H9 (cell line): ENCODE results near the gene CBLIF. TPM values are rescaled to one million over a fixed set of nuclear protein-coding genes. Genes with fewer than 3 reads are reported as not detected.

Experiments
- DNase-seq: peaks from one replicate; pipeline ENCODE4 v3.0.0-alpha.2; 2017
- H2AFZ ChIP-seq: one replicate; pipeline ENCODE4 v1.6.1; 2013; ENCODE audit warnings: mild to moderate bottlenecking, low read length, control low read depth, moderate library complexity
- H2AK5ac ChIP-seq: 2 replicates; pipeline ENCODE4 v1.6.1; 2013; ENCODE audit warnings: low read length, control low read depth, mixed read lengths; ENCODE audit not compliant: insufficient read length
- H2BK120ac ChIP-seq: one replicate; pipeline ENCODE4 v1.6.1; 2013; ENCODE audit warnings: low read depth, mild to moderate bottlenecking, low read length, control low read depth, inconsistent platforms; ENCODE audit not compliant: poor library complexity, severe bottlenecking
- H2BK12ac ChIP-seq: 2 replicates; pipeline ENCODE4 v1.6.1; 2013; ENCODE audit warnings: low read length, control low read depth, mixed read lengths, low read depth; ENCODE audit not compliant: insufficient read length
- H2BK15ac ChIP-seq: 2 replicates; pipeline ENCODE4 v1.6.1; 2013; ENCODE audit warnings: low read depth, low read length, control low read depth
- H2BK20ac ChIP-seq: one replicate; pipeline ENCODE4 v1.6.1; 2013; ENCODE audit warnings: low read depth, mild to moderate bottlenecking, low read length, control low read depth, inconsistent platforms; ENCODE audit not compliant: poor library complexity, severe bottlenecking
- H2BK5ac ChIP-seq: 2 replicates; pipeline ENCODE4 v1.6.1; 2013; ENCODE audit warnings: low read length, control low read depth, mixed read lengths; ENCODE audit not compliant: insufficient read length
- H3K14ac ChIP-seq: 2 replicates; pipeline ENCODE4 v1.6.1; 2013; ENCODE audit warnings: low read length, control low read depth; ENCODE audit not compliant: insufficient read depth
- H3K18ac ChIP-seq: 2 replicates; pipeline ENCODE4 v1.6.1; 2013; ENCODE audit warnings: low read depth, mild to moderate bottlenecking, mixed read lengths, low read length, control low read depth; ENCODE audit not compliant: insufficient read length
- H3K23ac ChIP-seq: 2 replicates; pipeline ENCODE4 v1.6.1; 2013; ENCODE audit warnings: low read length, control low read depth, mixed read lengths, low read depth; ENCODE audit not compliant: insufficient read length
- H3K23me2 ChIP-seq: 2 replicates; pipeline ENCODE4 v1.6.1; 2013; ENCODE audit warnings: low read depth, mild to moderate bottlenecking, mixed read lengths, low read length, control low read depth; ENCODE audit not compliant: insufficient read length, poor library complexity, severe bottlenecking
- H3K27ac ChIP-seq: 2 replicates; pipeline ENCODE4 v1.5.1; 2013; ENCODE audit warnings: low read length, control low read depth, mixed read lengths, low read depth; ENCODE audit not compliant: insufficient read length
- H3K27me3 ChIP-seq: 2 replicates; pipeline ENCODE4 v1.6.1; 2013; ENCODE audit warnings: low read length, control low read depth, inconsistent platforms; ENCODE audit not compliant: insufficient read depth
- H3K4ac ChIP-seq: 2 replicates; pipeline ENCODE4 v1.6.1; 2013; ENCODE audit warnings: low read depth, mild to moderate bottlenecking, control low read depth, inconsistent platforms, low read length, moderate library complexity
- H3K4me1 ChIP-seq: 2 replicates; pipeline ENCODE4 v1.6.1; 2013; ENCODE audit warnings: low read length, control low read depth, inconsistent platforms; ENCODE audit not compliant: insufficient read depth
- H3K4me2 ChIP-seq: 2 replicates; pipeline ENCODE4 v1.6.1; 2013; ENCODE audit warnings: low read length, control low read depth, mixed read lengths; ENCODE audit not compliant: insufficient read length, insufficient read depth
- H3K56ac ChIP-seq: 2 replicates; pipeline ENCODE4 v1.6.1; 2013; ENCODE audit warnings: low read depth, mild to moderate bottlenecking, mixed read lengths, low read length, control low read depth; ENCODE audit not compliant: insufficient read length
- H3K79me1 ChIP-seq: 2 replicates; pipeline ENCODE4 v1.6.1; 2013; ENCODE audit warnings: low read depth, mild to moderate bottlenecking, moderate library complexity, low read length, control low read depth, inconsistent platforms; ENCODE audit not compliant: insufficient read depth, poor library complexity, severe bottlenecking
- H3K79me2 ChIP-seq: 2 replicates; pipeline ENCODE4 v1.6.1; 2013; ENCODE audit warnings: low read length, control low read depth, inconsistent platforms; ENCODE audit not compliant: insufficient read depth
- H3K9ac ChIP-seq: 2 replicates; pipeline ENCODE4 v1.6.1; 2013; ENCODE audit warnings: low read length, control low read depth, mixed read lengths; ENCODE audit not compliant: insufficient read length; ENCODE audit errors: extremely low read depth
- H3K9me3 ChIP-seq: one replicate; pipeline ENCODE4 v1.6.1; 2013; ENCODE audit warnings: low read depth, low read length, inconsistent platforms; ENCODE audit not compliant: control insufficient read depth
- H3T11ph ChIP-seq: one replicate; pipeline ENCODE4 v1.6.1; 2013; ENCODE audit warnings: mild to moderate bottlenecking, low read length, control low read depth, inconsistent platforms
- H4K20me1 ChIP-seq: one replicate; pipeline ENCODE4 v1.6.1; 2013; ENCODE audit not compliant: control insufficient read depth, insufficient read length, insufficient read depth
- H4K5ac ChIP-seq: 2 replicates; pipeline ENCODE4 v1.6.1; 2013; ENCODE audit warnings: low read depth, mild to moderate bottlenecking, mixed read lengths, low read length, control low read depth; ENCODE audit not compliant: insufficient read length
- H4K8ac ChIP-seq: replicated peaks from 2 replicates; pipeline ENCODE4 v1.6.1; 2013; ENCODE audit warnings: low read length, control low read depth, mixed read lengths, low read depth; ENCODE audit not compliant: insufficient read length
- H4K91ac ChIP-seq: 2 replicates; pipeline ENCODE4 v1.6.1; 2013; ENCODE audit warnings: low read depth, mild to moderate bottlenecking, moderate library complexity, mixed read lengths, low read length, control low read depth; ENCODE audit not compliant: insufficient read length
- H3K27ac Mint-ChIP-seq, 3 experiments: 2 replicates in 2 of 3; 3 replicates in 1 of 3; pipeline ENCODE4 v1.8.0; 2020 to 2021; ENCODE audit warnings: mixed read lengths in 3 of 3, mild to moderate bottlenecking in 1 of 3, moderate library complexity in 1 of 3
- H3K27me3 Mint-ChIP-seq: 2 replicates; pipeline ENCODE4 v1.8.0; 2021; ENCODE audit warnings: low read depth, mild to moderate bottlenecking, moderate library complexity, mixed read lengths
- H3K36me3 Mint-ChIP-seq, 3 experiments: 2 replicates in 2 of 3; 3 replicates in 1 of 3; pipeline ENCODE4 v1.8.0; 2020 to 2021; ENCODE audit warnings: low read depth in 3 of 3, mixed read lengths in 3 of 3; ENCODE audit not compliant: insufficient read depth in 1 of 3
- H3K4me1 Mint-ChIP-seq, 2 experiments: 2 replicates each; pipeline ENCODE4 v1.8.0; 2020; ENCODE audit warnings: mixed read lengths in 2 of 2
- H3K4me3 Mint-ChIP-seq, 2 experiments: 2 replicates in 1 of 2; 3 replicates in 1 of 2; pipeline ENCODE4 v1.8.0; 2020 to 2021; ENCODE audit warnings: mild to moderate bottlenecking in 2 of 2, mixed read lengths in 2 of 2, moderate library complexity in 1 of 2
- H3K9me3 Mint-ChIP-seq, 2 experiments: 2 replicates in 1 of 2; 3 replicates in 1 of 2; pipeline ENCODE4 v1.8.0; 2020; ENCODE audit warnings: mild to moderate bottlenecking in 2 of 2, mixed read lengths in 2 of 2, moderate library complexity in 1 of 2
- CTCF ChIP-seq: fragments of 200-600 bp; sonication (generic); conservative IDR thresholded peaks from 3 replicates; pipeline ENCODE4 v1.8.0; 2021; ENCODE audit warnings: antibody characterized with exemption, mild to moderate bottlenecking
- WGBS: extraction: QIAGEN DNeasy Blood & Tissue Kit; methylation state at CpG from one replicate; pipeline ENCODE4 v1.1.7; 2013; ENCODE audit warnings: missing lambda C conversion rate, low lambda C conversion rate, mixed read lengths; ENCODE audit not compliant: insufficient read length; ENCODE audit errors: extremely low coverage; 5-methylcytosine and 5-hydroxymethylcytosine counted together
- total RNA-seq: library from RNA; stranded (reverse); gene quantifications from 2 replicates; pipeline ENCODE4 v1.2.1, GENCODE V29; 2021

CBLIF gene
- total RNA-seq, 1 experiment from 2014 or later, result not detected

- Histone ChIP-seq H3K4me2 (no peak overlapping the region), H3K27me3 (no peaks in the 10 kb centered on the region), H3K27ac (no peak overlapping the region), H2BK20ac (no peak overlapping the region), H2BK12ac (no peak overlapping the region), H3K23ac (no peak overlapping the region), H3K4me1 (no peaks in the 10 kb centered on the region), H3K56ac (no peak overlapping the region), H2AFZ (no peak overlapping the region), H4K20me1 (no peaks in the 10 kb centered on the region), H3K14ac (no peak overlapping the region), H2AK5ac (no peak overlapping the region), H4K8ac (no peak overlapping the region), H2BK5ac (no peak overlapping the region), H3K23me2 (no peaks in the 10 kb centered on the region), H3K18ac (no peak overlapping the region), H4K91ac (no peak overlapping the region), H3K9me3 (no peaks in the 10 kb centered on the region), H4K5ac (no peak overlapping the region), H3K79me2 (no peaks in the 10 kb centered on the region), H3K79me1 (no peaks in the 10 kb centered on the region), H2BK15ac (no peak overlapping the region), H3K4ac (no peak overlapping the region), H3T11ph (no peak overlapping the region), H2BK120ac (no peak overlapping the region), H3K9ac (no peak overlapping the region)
- no CpG with 5 or more reads among the region's 2 CpGs for WGBS
- Mint-ChIP-seq H3K4me1 (peaks cover 4 to 9% of the 10 kb centered on the region in 2 experiments; a peak in 3 of 4 replicates), H3K27me3 (no peaks in the 10 kb centered on the region; the same call in 1 of the 2 replicates), H3K9me3 (no peaks in the 10 kb centered on the region), H3K4me3 (no peak overlapping the region), H3K36me3 (peaks cover 17 to 50% (median 42%) of the 10 kb centered on the region in 3 experiments; a peak in 6 of 7 replicates), H3K27ac (no peak overlapping the region)
- DNase-seq, result no peak
- no peak for TF ChIP-seq CTCF
These were observed 41.2 kb downstream of the CBLIF start for GRCh38 chr11:59804061-59804460.
